IMR-90 (cell line): ENCODE results near the gene AMFR.

Source experiments
- FOS ChIP-seq: fragments of 150-350 bp; IDR thresholded peaks from 2 replicates; pipeline ENCODE4 v1.6.1; 2016; ENCODE audit warnings: low read depth, low read length
- TF ChIP-seq, protein P1 (sequence below): conservative IDR thresholded peaks from 2 replicates; pipeline ENCODE4 v1.5.1; 2012; ENCODE audit warnings: mild to moderate bottlenecking, low read depth, low read length, improper control_type of control experiment

DNA sequence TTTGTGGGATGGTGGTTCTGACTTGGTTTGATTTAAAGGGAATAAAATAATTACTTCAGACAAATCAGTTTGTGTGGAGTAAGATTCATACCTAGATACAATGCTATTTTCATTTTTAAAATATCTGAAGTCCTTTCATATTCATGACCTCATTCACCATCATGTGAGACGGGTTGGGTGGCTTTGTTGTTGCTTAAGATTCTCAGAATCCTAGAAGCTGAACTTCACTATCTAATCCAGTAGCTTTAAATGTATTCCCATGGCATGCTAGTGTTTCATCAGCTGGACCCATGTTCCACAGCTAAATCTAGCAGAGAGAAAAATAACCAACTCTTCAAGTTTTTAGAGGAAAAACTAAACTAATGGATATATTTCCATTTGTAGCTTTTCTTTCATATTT, 2.7 kb upstream of the AMFR start:
- TF ChIP-seq, protein P1, sequence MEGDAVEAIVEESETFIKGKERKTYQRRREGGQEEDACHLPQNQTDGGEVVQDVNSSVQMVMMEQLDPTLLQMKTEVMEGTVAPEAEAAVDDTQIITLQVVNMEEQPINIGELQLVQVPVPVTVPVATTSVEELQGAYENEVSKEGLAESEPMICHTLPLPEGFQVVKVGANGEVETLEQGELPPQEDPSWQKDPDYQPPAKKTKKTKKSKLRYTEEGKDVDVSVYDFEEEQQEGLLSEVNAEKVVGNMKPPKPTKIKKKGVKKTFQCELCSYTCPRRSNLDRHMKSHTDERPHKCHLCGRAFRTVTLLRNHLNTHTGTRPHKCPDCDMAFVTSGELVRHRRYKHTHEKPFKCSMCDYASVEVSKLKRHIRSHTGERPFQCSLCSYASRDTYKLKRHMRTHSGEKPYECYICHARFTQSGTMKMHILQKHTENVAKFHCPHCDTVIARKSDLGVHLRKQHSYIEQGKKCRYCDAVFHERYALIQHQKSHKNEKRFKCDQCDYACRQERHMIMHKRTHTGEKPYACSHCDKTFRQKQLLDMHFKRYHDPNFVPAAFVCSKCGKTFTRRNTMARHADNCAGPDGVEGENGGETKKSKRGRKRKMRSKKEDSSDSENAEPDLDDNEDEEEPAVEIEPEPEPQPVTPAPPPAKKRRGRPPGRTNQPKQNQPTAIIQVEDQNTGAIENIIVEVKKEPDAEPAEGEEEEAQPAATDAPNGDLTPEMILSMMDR, result no peak
- TF ChIP-seq FOS, result no peak
